ENCODE measurements around the gene KLHDC7A. TPM values are rescaled to one million over a fixed set of nuclear protein-coding genes. Genes with fewer than 3 reads are reported as not detected.

The KLHDC7A gene
- total and polyA plus RNA-seq, 11 donors = 0.05 to 0.16 (median 0.12) TPM; not detected in 8

- Histone ChIP-seq H3K36me3 (no peaks in the 10 kb centered on the region), H3K4me3 (no peak overlapping the region), H3K4me1 (no peaks in the 10 kb centered on the region), H3K27ac (no peak overlapping the region), H3K9me3 (peaks cover 0 to 24% (median 5%) of the 10 kb centered on the region in 12 donors), H3K27me3 (peaks cover 0 to 11% (median 0%) of the 10 kb centered on the region in 9 donors)
- WGBS, 4 donors = 82 to 93% (median 87%) methylated on average over 1 of the region's 1 CpG
- intact Hi-C loops (cut with DNase I) = no loop called here
- no peak for TF ChIP-seq CTCF (IDR thresholded peaks at IDR 0.05)
- no peak for TF ChIP-seq POLR2A (IDR thresholded peaks at IDR 0.05)
- DNase-seq (no peak), ATAC-seq (no peak)
Observed at GRCh38 chr1:18508084-18508483, 27.4 kb downstream of the KLHDC7A start.

DNA sequence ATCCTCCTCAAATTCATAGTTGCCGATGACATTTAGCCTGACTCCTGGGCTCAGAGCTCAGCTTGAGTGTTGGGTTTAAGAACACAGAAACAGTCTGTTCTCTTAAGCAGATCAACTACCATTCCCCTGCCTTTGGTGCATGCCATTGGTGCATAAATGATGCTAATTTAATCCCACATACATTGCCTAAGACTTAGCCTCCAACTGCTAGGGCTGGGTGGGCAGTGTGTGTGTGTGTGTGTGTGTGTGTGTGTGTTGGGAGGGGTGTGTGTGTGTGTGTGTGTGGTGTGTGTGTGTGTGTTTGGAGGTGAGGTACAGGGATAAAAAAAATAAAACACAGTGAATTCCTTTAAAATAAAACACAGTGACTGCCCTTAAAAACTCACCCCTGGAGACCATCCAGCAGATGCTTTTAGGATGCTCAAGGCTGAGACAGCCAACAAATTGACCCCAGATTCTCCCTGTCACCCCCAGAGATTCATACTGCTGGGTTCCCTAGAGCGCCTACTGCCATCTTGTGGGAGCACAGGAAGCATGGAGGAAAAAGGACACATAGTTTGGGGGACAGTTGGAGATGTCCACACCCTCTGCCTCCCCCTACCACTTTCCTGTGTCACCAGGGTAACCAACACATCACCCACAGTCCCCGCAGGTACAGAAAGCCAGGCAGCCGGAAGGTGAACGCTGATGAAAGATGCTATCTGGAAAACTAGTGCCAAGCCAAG is 30.6 kb downstream of the KLHDC7A start:
- WGBS, 4 donors = 69 to 85% (median 77%) methylated on average over 5 of the region's 5 CpGs
- no peak overlapping the region for H3K27ac ChIP-seq
- TF ChIP-seq CTCF (IDR thresholded peaks at IDR 0.05) = no peak
- TF ChIP-seq POLR2A (IDR thresholded peaks at IDR 0.05) = no peak
- no peak overlapping the region for H3K4me3 ChIP-seq
- DNase-seq = no peak
- H3K36me3 ChIP-seq = no peaks in the 10 kb centered on the region
- intact Hi-C loops (cut with DNase I) = no loop called here
- H3K27me3 ChIP-seq = peaks cover 0 to 11% (median 0%) of the 10 kb centered on the region in 9 donors
- peaks cover 0 to 46% (median 16%) of the 10 kb centered on the region in 12 donors for H3K9me3 ChIP-seq
- ATAC-seq = no peak
- H3K4me1 ChIP-seq = no peaks in the 10 kb centered on the region

- 55 to 67% (median 59%) methylated on average over 5 of the region's 5 CpGs for WGBS, 4 donors
- H3K36me3 ChIP-seq = no peaks in the 10 kb centered on the region
- no peaks in the 10 kb centered on the region for H3K4me1 ChIP-seq
- H3K27me3 ChIP-seq = peaks cover 0 to 11% (median 0%) of the 10 kb centered on the region in 9 donors
- DNase-seq (no peak), ATAC-seq (no peak)
- H3K27ac ChIP-seq = no peak overlapping the region
- H3K9me3 ChIP-seq = peaks cover 2 to 47% (median 21%) of the 10 kb centered on the region in 12 donors
- intact Hi-C loops (cut with DNase I) = no loop called here
- no peak for TF ChIP-seq POLR2A (IDR thresholded peaks at IDR 0.05)
- no peak for TF ChIP-seq CTCF (IDR thresholded peaks at IDR 0.05)
- H3K4me3 ChIP-seq = no peak overlapping the region
Observed at GRCh38 chr1:18511874-18512150, 31.1 kb downstream of the KLHDC7A start.

DNA sequence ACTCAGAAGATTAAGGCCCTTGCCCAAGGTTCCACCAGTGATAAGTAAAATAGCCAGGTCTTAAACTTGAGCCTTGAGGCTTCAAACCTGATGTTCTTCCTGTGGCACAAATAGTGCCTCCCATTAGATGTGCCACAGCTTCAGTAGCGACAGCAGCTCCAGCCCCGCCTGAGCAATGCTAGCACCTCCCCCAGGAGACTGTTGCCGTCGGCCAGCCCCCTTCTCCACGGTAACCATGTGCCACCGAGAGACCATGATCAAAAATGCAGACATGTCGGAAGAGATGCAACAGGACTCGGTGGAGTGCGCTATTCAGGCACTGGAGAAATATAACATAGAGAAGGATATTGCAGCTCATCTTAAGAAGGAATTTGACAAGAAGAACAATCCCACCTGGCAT is 32.2 kb downstream of the KLHDC7A start:
- Histone ChIP-seq H3K4me1 (no peaks in the 10 kb centered on the region), H3K4me3 (no peak overlapping the region), H3K9me3 (peaks cover 2 to 47% (median 22%) of the 10 kb centered on the region in 12 donors), H3K27ac (no peak overlapping the region), H3K36me3 (no peaks in the 10 kb centered on the region), H3K27me3 (peaks cover 0 to 12% (median 0%) of the 10 kb centered on the region in 9 donors)
- WGBS, 4 donors = 53 to 59% (median 57%) methylated on average over 9 of the region's 9 CpGs
- DNase-seq = no peak
- ATAC-seq = no peak
- no peak for TF ChIP-seq CTCF (IDR thresholded peaks at IDR 0.05)
- TF ChIP-seq POLR2A (IDR thresholded peaks at IDR 0.05) = no peak
- intact Hi-C loops (cut with DNase I) = no loop called here

All from heart left ventricle (tissue), 16 donors.